GM18526 (cell line): ENCODE results near the gene PPIE.

Experiments
- POLR2A ChIP-seq: IDR thresholded peaks from 3 replicates; pipeline ENCODE4 v1.6.1; 2011; ENCODE audit not compliant: insufficient read length; ENCODE audit errors: extremely low read depth

The PPIE gene

GRCh38 chr1:39738622-39739366, at the start of gene PPIE:
Gene PPIE, plus strand, starts transcription at chr1:39738882. Its CDS starts 19 bp downstream, at chr1:39738901.
- peak; percentile 89 for TF ChIP-seq POLR2A

GRCh38 chr1:39689214-39689613, 49.5 kb upstream of the PPIE start:
- no peak for TF ChIP-seq POLR2A

- no peak for TF ChIP-seq POLR2A
Observed at GRCh38 chr1:39689635-39690034, 49.0 kb upstream of the PPIE start.

GRCh38 chr1:39690225-39690624, 48.5 kb upstream of the PPIE start:
- TF ChIP-seq POLR2A, result no peak

- TF ChIP-seq POLR2A, result no peak
Observed at GRCh38 chr1:39690794-39691382, 47.8 kb upstream of the PPIE start.

- no peak for TF ChIP-seq POLR2A
Observed at GRCh38 chr1:39691383-39692151, 47.1 kb upstream of the PPIE start, which contains the start of gene HPCAL4. Gene HPCAL4, minus strand, starts transcription at chr1:39691433. Its CDS starts 6,830 bp downstream, at chr1:39684603.

- TF ChIP-seq POLR2A, result no peak
Observed at GRCh38 chr1:39692152-39693074, 46.3 kb upstream of the PPIE start.

GRCh38 chr1:39694026-39694425, 44.7 kb upstream of the PPIE start:
- TF ChIP-seq POLR2A, result no peak

- no peak for TF ChIP-seq POLR2A
Observed at GRCh38 chr1:39695016-39695415, 43.7 kb upstream of the PPIE start.

- no peak for TF ChIP-seq POLR2A
Observed at GRCh38 chr1:39696448-39696847, 42.2 kb upstream of the PPIE start.

GRCh38 chr1:39698568-39698967, 40.1 kb upstream of the PPIE start:
- no peak for TF ChIP-seq POLR2A

- no peak for TF ChIP-seq POLR2A
Observed at GRCh38 chr1:39699419-39699818, 39.3 kb upstream of the PPIE start.

GRCh38 chr1:39700348-39700747, 38.3 kb upstream of the PPIE start:
- no peak for TF ChIP-seq POLR2A

- no peak for TF ChIP-seq POLR2A
Observed at GRCh38 chr1:39701049-39701439, 37.6 kb upstream of the PPIE start.

- TF ChIP-seq POLR2A, result no peak
Observed at GRCh38 chr1:39704757-39705156, 33.9 kb upstream of the PPIE start.
